Measurements from ENCODE around the gene CLCF1.
A peak's percentile ranks its signal among the peaks of the same experiment; 100 is the strongest.

CLCF1 gene

DNA sequence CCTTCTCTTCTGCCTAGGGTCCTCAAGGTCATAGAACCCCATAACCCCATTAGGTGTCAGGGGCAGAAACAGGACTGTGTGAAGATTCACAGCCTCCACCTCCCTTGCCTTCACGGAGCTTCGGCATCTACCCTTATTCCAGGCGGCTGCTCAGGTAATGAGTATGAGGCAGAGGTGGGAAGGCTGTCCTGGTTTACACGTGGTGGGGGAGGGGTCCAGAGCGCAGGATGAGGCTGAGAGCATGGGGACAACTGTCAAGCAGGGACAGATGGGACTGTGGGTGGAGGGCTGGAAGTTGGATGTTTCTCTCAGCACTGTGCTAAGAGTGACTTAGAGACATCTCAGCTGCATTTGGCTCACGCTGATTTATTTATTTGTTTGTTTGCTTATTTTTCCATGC is 14.1 kb upstream of the CLCF1 start:
- H3K4me3 ChIP-seq (replicated peaks; ENCODE audit: low read depth, low read length) = no peak overlapping the region
- DNase-seq (ENCODE audit: extremely low read depth, low read depth) = no peak
- TF ChIP-seq, protein P1, sequence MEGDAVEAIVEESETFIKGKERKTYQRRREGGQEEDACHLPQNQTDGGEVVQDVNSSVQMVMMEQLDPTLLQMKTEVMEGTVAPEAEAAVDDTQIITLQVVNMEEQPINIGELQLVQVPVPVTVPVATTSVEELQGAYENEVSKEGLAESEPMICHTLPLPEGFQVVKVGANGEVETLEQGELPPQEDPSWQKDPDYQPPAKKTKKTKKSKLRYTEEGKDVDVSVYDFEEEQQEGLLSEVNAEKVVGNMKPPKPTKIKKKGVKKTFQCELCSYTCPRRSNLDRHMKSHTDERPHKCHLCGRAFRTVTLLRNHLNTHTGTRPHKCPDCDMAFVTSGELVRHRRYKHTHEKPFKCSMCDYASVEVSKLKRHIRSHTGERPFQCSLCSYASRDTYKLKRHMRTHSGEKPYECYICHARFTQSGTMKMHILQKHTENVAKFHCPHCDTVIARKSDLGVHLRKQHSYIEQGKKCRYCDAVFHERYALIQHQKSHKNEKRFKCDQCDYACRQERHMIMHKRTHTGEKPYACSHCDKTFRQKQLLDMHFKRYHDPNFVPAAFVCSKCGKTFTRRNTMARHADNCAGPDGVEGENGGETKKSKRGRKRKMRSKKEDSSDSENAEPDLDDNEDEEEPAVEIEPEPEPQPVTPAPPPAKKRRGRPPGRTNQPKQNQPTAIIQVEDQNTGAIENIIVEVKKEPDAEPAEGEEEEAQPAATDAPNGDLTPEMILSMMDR (IDR thresholded peaks at IDR 0.05; ENCODE audit: low read depth, low read length, missing control alignments) = no peak

DNA sequence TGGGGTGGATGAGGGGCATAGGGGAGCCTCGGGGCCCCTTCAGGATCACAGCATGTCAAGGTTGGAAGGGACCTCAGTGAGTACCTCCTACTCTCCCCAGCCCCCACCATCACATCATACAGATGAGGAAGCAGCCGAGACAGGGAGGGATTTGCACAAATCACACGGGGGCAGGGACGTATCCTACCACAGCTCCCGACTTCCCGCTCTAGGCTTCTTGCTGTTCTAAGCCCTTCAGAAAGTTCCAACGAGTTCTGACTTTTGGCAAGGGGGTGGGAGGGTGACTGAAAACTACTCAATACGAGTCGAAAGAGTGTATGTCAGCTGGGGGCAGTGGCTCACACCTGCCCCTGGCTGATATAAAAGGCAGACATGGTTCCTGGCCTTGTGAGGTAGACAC is 13.7 kb upstream of the CLCF1 start:
- no peak for DNase-seq (ENCODE audit: extremely low read depth, low read depth)
- TF ChIP-seq, protein P1 (IDR thresholded peaks at IDR 0.05; ENCODE audit: low read depth, low read length, missing control alignments) = no peak
- H3K4me3 ChIP-seq (replicated peaks; ENCODE audit: low read depth, low read length) = no peak overlapping the region

DNA sequence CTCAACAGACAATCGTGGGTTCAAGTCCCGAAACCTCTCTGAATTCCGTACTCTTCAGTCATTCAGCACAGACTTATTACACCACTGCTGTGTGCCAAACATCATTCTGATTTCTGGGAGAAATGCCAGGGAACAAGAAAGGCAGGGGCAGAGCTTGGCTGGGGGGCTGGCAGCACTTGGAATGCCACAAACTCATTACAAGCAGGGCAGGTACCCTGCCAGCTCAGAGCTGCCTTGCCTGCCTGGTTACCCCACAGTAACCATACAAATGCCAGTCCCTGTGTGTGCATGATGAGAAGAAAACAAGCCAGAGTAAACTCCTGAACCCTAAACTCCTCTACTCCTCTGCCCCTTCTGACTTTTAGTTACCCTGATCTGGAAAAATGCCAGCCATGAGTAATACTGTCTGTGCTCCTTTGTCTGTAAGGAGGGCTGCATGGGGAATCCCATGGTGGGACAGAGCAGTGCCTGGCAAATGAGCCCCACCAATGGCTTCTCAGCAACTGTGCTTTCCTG is 11.5 kb upstream of the CLCF1 start:
- H3K4me3 ChIP-seq (replicated peaks; ENCODE audit: low read depth, low read length) = no peak overlapping the region
- DNase-seq (ENCODE audit: extremely low read depth, low read depth) = no peak
- TF ChIP-seq, protein P1 (IDR thresholded peaks at IDR 0.05; ENCODE audit: low read depth, low read length, missing control alignments) = no peak

DNA sequence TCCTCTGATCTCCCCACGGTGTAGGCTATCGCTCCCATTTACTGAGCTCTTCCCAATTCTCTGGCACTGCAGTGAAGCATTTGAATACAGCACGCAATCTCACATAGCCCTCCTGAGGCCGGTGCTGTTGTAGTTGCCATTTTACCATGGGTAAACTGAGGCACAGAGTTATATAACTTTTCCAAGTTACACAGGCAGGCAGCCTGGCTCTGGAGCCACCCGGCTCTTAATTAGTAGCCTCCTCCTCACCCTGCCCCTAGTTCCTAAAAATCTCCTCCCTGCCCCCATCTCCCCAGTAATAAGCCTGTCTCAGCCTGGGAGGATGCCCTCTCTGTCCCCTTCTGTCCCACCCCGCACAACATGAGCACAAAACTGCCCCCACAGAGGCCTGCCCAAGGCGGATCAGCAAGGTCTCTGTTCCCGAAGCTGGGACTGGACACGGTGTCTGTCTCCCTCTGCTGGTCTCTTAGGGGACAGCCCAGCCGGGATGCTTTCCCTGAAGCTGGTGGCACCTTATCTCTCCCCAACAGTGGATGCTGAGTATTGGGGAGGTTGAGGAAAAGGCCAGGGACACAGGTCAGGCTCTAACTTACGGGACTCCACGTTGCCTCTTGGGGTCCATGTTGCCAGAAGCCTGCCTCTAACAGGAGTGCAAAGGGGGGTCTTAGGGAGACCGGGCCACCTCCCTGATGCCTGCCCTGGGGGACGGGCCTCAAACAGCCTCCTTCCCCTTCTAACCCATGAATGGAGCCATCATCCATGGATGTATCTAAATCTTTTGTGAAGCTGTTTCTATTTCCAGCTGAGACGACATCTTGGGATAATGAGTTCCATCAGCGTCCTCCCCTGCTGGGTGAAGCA is 9.1 kb upstream of the CLCF1 start:
- DNase-seq (ENCODE audit: extremely low read depth, low read depth) = no peak
- H3K4me3 ChIP-seq (replicated peaks; ENCODE audit: low read depth, low read length) = no peak overlapping the region
- TF ChIP-seq, protein P1 (IDR thresholded peaks at IDR 0.05; ENCODE audit: low read depth, low read length, missing control alignments) = peak; percentile 99

DNA sequence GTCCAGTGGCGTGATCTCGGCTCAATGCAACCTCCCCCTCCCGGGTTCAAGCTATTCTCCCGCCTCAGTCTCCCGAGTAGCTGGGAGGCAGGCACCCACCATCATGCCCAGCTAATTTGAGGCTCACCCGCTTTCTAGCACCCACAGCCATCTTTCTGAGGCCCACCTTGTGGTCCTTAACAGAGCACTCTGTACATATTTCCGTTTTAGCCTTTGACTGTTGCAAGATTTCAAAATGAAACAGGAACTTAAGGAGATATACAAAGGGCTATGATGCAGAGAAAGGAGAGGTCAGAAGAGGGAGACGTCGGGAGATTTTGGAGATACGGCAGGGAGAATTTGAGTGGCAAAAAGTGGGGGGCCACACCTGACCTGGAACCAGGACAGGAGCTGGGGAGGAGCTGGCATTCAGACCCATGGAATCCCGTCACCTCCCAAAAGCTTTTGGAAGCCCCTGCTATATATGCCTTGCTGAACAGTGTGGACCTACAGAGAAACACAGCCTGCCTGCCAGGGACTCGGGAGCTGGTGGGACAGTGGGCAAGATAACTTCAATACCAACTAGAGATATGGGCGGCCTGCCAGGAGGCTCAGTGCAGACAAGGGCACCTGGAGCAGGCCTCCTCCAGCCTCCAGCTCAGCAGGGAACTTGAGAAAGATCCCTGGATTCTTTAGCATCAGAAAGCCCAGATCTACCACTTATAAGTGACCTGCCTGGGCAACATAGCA is 8.0 kb upstream of the CLCF1 start:
- TF ChIP-seq, protein P1 (IDR thresholded peaks at IDR 0.05; ENCODE audit: low read depth, low read length, missing control alignments) = no peak
- DNase-seq (ENCODE audit: extremely low read depth, low read depth) = no peak
- no peak overlapping the region for H3K4me3 ChIP-seq (replicated peaks; ENCODE audit: low read depth, low read length)

DNA sequence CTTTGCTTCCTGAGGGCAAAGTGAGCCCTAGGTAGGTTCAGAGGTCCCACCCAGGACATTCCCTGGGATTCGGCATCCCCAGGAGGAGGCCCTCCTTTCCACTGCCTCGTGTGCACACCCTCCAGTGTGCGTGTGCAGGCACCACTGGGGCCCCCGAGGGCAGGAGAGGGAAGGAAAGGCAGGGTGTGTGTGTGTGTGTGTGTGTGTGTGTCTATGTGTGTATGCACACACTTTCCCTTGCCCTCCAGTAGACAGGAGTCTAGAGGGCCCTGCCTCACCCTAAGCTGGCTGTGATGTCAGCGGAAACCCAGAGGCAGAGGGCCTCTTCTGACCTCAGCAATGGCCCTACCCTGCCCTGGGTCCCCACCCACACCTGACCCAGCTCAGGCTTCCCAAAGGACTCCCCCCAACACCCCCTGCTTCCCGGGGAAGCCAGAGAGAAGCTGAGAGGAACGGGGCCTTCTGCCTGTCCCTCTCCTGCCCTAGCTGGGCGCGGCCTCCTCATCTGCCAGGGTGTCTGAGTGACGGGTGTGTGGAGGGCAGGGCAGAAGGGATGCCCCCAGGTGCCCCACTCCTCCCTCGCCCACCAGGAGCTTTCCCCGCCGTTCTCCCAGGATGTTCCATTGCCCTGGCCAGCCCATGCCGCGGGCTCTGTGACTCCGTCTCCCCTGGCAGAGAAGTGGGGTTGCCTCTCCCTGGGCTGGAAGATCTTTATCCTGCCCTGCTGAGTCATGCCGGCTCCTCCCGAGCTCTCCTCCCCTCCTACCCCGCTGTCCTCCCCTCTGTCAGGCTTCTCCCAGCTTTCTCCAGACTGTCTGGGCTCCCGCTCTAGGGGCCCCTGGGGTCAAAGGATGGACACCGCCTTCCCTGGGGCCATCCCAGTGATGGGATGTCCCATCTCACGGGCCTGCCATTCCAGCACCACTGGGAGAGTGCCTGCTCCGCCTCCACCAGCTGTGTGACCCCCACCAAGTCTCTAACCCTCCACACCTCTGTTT is 6.0 kb upstream of the CLCF1 start:
- H3K4me3 ChIP-seq (replicated peaks; ENCODE audit: low read depth, low read length) = no peak overlapping the region
- TF ChIP-seq, protein P1 (IDR thresholded peaks at IDR 0.05; ENCODE audit: low read depth, low read length, missing control alignments) = no peak
- DNase-seq (ENCODE audit: extremely low read depth, low read depth) = no peak
